GM10266 (cell line): ENCODE data around the gene FAM9C.

Experiments
- DNase-seq: peaks from one replicate; pipeline ENCODE4 v3.0.0; 2012; ENCODE audit errors: extremely low spot score
- CTCF ChIP-seq: IDR thresholded peaks from 2 replicates; pipeline ENCODE4 v1.5.1; 2012; ENCODE audit warnings: mild to moderate bottlenecking, low read depth; ENCODE audit not compliant: control insufficient read depth, insufficient read depth; ENCODE audit errors: missing control alignments

FAM9C gene

GRCh38 chrX:13059637-13060499 lies 15.4 kb upstream of the FAM9C start:
- no peak for TF ChIP-seq CTCF
- DNase-seq = no peak

GRCh38 chrX:13055486-13055885 lies 11.1 kb upstream of the FAM9C start:
- DNase-seq = no peak
- no peak for TF ChIP-seq CTCF

- no peak for TF ChIP-seq CTCF
- no peak for DNase-seq
These were observed 8.8 kb upstream of the FAM9C start for GRCh38 chrX:13053171-13053570.

- TF ChIP-seq CTCF = no peak
- peak; percentile 37 for DNase-seq
These were observed 7.2 kb upstream of the FAM9C start for GRCh38 chrX:13051529-13052172.

- TF ChIP-seq CTCF = no peak
- no peak for DNase-seq
These were observed 6.7 kb upstream of the FAM9C start for GRCh38 chrX:13051167-13051528.

GRCh38 chrX:13050151-13050550 lies 5.7 kb upstream of the FAM9C start:
- TF ChIP-seq CTCF = no peak
- no peak for DNase-seq

GRCh38 chrX:13048280-13048679 lies 3.9 kb upstream of the FAM9C start:
- DNase-seq = no peak
- no peak for TF ChIP-seq CTCF
